HG02884 (cell line): ENCODE measurements around the gene AMD1.
A peak's percentile ranks its signal among the peaks of the same experiment; 100 is the strongest.
"Not testable (repeated sequence)": the region's sequence is repeated elsewhere in the genome, so short reads cannot be mapped to it uniquely, and the experiment has no call there.

Source experiments
- ATAC-seq: cut with Tn5 transposase; IDR thresholded peaks from one replicate; pipeline ENCODE4 v1.9.1; 2021; ENCODE audit warnings: mild to moderate bottlenecking, moderate library complexity; ENCODE audit not compliant: unreplicated experiment

The AMD1 gene

GRCh38 chr6:110873981-110874879 is at the start of gene AMD1:
Gene AMD1 (plus strand): TSS chr6:110874785. CDS start chr6:110875106, 321 bp downstream.
- ATAC-seq = peak; percentile 62

- ATAC-seq = no peak
Observed at GRCh38 chr6:110826236-110827129, 48.1 kb upstream of the AMD1 start.

GRCh38 chr6:110828396-110828795 is 46.2 kb upstream of the AMD1 start:
- no peak for ATAC-seq

DNA sequence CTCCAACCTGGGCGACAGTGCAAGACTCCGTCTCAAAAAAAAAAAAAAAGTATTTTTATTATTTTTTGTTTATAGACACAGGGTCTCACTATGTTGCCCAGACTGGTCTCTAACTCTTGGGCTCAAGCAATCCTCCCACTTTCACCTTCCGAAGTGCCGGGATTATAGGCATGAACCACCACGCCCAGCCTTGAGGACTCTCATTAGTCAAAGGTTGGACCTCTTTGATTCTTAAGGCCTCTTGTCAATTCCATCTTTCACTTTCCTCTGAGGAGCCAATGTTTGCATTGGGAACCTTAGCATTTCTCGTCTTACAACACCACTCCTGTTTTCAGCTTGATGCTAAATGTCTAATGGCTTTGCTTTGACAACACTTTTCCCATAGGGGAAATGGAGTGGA is 43.2 kb upstream of the AMD1 start:
- no peak for ATAC-seq

DNA sequence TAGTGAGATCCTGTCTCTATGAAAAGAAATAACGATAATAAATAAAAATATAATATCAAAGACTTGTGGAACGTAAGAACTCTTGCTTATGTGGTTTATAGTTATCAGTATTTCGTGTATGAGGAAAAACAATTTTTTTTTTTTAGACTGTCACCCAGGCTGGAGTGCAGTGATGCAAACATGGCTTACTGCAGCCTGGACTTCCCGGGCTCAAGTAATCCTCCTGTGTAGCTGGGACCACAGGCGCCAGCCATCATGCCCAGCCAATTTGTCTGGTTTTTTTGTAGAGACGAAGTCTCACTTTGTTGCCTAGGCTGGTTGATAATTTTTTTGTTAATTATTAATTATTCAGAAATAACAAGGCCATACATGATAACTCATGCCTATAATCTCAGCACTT is 40.8 kb upstream of the AMD1 start:
- no peak for ATAC-seq

GRCh38 chr6:110835751-110836150 is 38.8 kb upstream of the AMD1 start:
- not testable (repeated sequence) for ATAC-seq

DNA sequence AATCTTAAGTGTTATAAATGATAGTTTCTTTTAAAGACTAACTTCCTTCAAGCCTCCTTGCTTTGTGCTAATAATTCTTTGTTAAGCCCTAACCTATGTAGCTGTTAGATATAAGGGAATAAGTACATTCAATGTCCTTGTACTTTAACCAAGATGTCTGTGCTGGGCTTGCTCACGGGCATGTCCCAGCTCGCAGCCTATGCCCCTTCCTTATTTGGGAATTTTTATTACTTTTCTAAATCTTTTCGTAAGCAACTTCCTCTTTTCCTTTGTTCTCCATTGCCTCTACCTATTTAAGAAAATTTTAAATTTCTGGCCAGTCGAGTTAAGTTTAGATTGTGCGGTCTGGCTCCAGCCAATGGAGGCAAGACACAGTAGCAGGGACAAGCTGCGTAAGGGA is 33.3 kb upstream of the AMD1 start:
- no peak for ATAC-seq

GRCh38 chr6:110849781-110850180 is 24.8 kb upstream of the AMD1 start:
- no peak for ATAC-seq

DNA sequence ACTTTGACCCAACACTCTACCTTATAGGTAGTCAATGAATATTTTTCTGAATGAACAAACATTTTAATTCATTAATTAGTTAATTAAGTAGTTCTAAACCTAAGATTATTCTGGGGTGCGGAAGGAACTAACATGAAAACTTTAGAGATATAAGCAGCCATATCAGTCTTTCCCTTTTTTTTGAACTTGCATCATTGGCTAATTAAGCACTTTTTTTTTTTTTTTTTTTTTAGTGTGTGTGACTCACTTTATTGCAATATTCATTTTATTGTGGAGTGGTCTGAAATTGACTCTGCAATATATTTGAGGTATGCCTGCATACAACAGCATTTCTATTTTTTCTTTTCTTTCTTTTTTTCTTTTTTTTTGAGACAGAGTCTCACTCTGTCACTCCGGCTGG is 21.8 kb upstream of the AMD1 start:
- ATAC-seq = no peak

- ATAC-seq = no peak
Observed at GRCh38 chr6:110853754-110854477, 20.7 kb upstream of the AMD1 start.

DNA sequence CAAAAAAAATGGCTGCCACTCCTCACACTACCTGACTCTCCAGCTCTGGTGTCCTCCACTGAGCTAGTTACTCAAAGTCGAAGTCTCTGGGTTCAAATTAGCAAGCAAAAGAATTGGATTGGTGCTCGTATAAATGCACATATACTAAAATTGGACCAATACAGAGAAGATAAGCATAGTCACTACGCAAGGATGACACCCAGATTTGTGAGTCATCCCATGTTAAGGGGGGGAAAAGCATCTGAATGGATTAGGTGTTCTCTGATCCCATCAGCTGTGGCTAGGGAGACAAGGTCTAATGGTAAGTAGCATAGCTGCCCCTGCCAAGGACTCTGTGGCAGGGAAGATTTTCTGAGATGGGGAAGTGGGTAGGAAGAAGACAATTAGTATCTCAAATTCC is 18.3 kb upstream of the AMD1 start:
- ATAC-seq = no peak

GRCh38 chr6:110858016-110858415 is 16.6 kb upstream of the AMD1 start:
- ATAC-seq = no peak

GRCh38 chr6:110858562-110859214 is 15.9 kb upstream of the AMD1 start:
- no peak for ATAC-seq

DNA sequence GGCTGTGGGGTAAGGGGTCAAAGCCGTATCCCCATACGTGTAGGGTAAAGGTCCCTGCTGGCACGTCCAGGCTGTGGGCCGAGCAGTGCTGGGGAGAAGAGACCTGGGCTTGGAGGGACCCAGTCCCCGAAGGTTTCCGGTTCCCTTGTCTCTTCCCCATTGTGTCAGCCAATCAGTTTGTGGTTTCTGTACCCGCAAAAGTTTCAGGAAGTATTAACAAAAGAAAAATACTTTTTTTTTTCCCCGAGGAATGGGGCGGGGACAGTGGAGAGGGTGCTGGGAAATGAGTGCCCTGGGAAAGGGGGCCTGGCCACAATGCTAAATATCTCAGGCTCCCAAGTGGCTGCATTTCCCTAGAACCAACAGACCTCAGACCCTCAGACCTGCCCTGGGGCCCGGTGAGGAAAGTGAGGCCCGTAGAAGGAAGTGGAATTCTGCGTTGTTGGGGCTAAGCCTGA is 15.2 kb upstream of the AMD1 start:
- ATAC-seq = no peak

DNA sequence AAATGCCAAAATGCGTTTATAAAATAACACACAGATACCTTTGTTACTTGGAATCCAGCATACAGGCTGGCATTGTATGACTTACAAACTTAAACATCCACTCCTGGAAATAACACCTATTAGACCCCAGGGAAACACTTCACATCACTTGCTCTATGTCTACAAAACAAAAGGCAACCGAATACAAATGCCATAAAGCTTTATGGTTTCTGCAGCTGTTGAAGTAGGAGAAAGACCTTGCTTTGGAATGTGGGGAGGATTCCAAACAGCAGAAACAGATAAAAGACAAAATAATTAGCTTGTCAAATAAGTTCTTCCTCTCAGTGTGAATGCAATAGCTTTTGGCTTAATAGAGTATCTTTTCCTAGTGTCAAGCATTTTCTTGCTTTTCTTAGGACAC is 9.8 kb upstream of the AMD1 start:
- no peak for ATAC-seq

GRCh38 chr6:110874880-110875547 is 429 bp downstream of the AMD1 start:
- ATAC-seq = no peak

GRCh38 chr6:110875548-110876169 is 1.1 kb downstream of the AMD1 start:
- ATAC-seq = no peak

DNA sequence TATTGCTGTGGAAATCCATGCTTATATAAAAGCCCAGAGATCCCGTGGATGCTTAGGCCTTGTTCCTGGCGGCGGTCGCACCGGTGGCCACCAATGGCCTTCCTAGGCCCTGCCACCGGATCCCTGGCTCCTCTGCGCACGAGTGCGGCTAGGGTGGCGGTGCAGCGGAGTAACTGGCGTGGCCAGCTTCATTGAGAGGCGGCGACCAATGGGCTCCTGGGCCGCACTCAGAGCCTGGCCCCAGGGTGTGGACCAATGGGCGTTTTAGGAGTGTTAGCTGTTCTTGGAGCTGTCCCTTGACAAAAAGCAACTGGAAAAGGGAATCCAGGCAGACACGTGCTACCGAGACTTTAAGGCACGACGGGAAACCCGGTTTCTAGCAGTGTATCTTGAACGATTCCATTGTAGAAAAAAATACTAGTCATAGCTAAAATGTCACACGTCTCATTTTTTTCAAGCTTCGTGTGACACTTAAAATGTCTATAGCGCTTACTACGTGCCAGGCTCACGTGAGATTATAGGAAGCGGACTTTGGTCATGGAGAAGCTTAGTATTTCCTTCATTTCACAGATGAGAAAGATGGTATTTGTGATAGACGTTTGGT is 1.7 kb downstream of the AMD1 start:
- peak; percentile 34 for ATAC-seq
